GM18505 (cell line): Measurements from ENCODE around the gene DNAH2.

Source experiments
- ATAC-seq: cut with Tn5 transposase; IDR thresholded peaks from one replicate; pipeline ENCODE4 v1.9.1; 2021; ENCODE audit not compliant: unreplicated experiment
- POLR2A ChIP-seq: IDR thresholded peaks from 4 replicates; pipeline ENCODE4 v1.6.1; 2011; ENCODE audit warnings: borderline replicate concordance; ENCODE audit not compliant: insufficient read depth, insufficient read length; ENCODE audit errors: extremely low read depth

The DNAH2 gene

DNA sequence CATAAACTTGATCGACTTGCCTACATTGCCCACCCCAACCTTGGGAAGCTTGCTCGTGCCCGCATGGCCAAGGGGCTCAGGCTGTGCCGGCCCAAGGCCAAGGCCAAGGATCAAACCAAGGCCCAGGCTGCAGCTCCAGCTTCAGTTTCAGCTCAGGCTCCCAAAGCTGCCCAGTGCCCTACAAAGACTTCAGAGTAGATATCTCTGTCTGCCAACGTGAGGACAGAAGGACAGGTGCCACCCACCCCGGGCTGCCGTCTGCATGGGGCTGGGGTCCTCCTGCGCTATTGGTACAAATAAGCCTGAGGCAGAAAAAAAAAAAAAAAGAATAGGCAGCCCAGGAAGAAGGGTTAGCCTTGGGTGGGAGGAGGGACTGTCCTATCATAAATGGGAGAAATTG lies 37.1 kb downstream of the DNAH2 start:
- TF ChIP-seq POLR2A = no peak
- ATAC-seq = no peak

DNA sequence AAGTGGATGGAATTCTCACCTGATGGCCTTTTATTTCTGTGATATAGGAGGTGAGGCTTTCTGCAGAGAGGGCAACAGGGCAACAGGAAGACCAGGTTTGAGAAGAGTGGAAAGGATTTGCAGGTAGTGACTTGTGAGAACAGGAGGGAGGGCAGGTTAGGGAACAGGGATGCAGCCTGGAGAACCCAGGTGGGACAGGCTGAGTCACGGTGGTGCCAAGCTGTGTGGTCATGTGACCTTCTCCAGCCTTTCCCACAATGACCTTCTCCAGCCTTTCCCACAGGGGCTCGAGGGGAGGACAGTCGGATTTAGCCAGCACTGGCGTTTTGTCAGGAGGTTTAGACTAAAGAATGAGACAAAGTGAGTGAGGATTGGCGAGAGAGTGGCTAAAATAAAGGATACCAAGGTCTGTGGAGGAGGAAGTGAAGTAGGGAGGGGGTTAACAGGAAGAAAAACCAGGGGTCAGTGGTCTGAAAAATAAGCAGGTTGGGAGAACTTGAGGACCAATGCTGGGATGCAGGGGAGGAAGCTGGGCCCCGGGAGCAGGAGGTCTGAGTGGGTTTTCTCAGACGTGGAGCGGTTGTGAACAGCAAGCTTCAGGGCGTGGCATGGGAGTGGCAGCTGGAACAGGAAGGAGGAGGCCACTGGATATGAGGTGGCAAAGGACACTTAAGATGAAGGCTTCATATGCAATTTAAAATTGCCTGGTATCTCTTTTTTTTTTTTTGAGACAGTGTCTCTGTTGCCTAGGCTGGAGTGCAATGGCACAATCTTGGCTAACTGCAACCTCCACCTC lies 37.7 kb downstream of the DNAH2 start:
- ATAC-seq = no peak
- TF ChIP-seq POLR2A = no peak

DNA sequence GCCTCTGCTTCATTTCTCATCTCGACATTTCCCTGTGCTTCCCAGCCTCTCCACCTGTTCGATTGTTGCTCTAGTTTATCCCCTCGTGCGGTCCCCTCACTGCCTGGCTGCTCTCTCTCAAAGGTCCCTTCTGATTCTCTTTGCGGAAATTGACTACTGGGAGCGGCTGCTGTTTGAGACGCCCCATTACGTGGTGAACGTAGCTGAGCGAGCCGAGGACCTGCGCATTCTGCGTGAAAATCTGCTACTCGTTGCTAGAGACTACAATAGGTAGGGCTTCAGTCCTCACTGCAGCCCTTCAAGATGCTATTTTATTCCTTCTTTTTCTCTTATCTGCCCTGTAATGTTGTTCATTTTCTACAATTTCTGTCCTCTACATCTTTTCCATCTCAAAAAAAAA lies 39.4 kb downstream of the DNAH2 start:
- TF ChIP-seq POLR2A = no peak
- ATAC-seq = no peak

DNA sequence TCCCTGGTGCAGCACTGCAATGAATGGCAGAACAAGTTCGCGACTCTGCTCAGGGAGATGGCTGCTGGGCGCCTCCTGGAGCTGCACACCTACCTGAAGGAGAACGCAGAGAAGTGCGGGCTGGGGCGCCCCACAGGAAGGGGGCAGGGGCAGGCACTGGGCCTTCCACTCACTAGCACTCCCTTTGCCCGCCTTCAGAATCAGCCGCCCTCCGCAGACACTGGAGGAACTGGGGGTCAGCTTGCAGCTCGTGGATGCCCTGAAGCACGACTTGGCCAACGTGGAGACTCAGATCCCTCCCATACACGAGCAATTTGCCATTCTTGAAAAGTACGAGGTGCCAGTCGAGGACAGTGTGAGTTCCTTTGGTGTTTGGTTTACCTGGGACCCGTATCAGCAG lies 46.4 kb downstream of the DNAH2 start:
- no peak for ATAC-seq
- TF ChIP-seq POLR2A = no peak

DNA sequence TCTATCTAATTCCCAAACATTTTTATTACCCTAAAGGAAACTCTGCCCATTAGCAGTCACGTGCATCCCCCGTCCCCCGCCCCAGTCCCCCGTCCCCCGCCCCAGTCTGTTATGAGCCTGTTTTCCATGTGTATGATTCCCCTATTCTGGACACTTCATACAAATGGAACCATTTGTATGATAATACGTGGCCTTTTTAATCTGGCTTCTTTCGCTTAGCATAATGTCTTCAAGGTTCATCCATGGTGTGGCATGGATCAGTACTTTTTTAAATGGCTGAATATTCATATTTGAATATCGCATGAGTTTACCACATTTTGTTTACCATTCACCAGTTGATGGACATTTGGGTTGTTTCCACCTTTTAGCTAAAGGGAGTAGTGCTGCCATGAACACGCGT lies 49.5 kb downstream of the DNAH2 start:
- TF ChIP-seq POLR2A = no peak
- ATAC-seq = no peak

DNA sequence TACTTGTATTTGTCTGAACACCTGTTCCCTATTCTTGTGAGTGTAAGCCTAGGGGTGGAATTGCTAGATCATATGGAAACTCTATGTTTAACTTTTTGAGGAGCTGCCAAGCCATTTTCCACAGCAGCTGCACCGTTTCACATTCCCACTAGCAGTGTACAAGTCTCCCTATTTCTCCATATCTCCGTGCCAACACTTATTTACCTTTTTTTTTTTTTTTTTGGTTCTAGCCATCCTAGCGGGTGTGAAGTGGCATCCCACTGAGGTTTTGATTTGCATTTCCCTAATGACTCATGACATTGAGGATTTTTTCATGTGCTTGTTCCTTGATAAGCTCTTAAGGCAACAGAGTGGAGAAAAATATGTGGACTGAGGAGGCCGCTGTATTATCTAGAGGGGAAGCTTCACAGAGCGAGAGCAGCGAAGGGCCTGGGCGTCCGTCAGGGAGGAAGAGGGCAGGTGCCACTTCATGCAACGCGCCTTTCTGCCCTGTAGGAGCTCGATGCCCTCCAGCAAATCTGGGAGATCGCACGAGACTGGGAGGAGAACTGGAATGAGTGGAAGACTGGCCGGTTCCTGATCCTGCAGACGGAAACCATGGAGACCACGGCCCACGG lies 50.0 kb downstream of the DNAH2 start:
- no peak for TF ChIP-seq POLR2A

DNA sequence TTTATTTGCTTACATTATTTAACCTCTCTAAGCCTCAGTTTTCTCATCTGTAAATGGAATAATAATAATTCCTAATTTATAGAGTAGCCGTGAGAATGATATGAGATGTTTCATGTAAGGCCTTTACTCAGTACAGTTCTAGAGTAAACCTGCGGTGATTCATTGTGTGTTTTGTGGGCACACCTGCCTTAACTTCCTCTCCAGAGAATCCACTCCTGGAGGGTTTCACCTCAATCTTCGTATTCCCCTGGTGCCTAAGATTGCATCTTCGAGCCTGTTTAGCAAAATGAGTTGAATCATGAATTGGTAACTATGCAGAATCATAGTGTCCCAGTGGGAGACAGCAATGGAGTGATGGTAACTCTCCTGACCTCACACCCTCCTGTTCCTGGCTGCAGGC lies 52.3 kb downstream of the DNAH2 start:
- no peak for TF ChIP-seq POLR2A
- no peak for ATAC-seq

More for the DNA sequence above, 50.0 kb downstream of the DNAH2 start:
- ATAC-seq = no peak

DNA sequence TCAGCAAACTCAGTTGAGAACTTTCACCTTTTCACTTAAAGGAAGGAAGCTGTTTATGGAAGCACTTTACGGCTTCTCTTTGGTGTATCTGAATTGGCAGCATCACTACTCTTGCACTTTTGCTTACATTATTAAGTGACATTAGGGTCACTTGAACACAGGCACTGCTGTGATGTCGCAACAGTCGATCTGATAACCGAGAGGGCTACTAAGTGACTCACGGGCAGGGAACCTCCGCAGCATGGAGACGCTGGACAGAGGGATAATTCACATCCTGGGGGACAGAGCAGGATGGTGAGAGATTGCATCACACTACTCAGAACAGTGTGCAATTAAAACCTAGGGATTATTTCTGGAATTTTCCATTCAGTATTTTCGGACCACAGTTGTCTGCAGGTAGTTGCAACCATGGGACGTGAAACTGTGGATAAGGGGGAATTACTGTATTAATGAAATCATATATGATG lies 56.5 kb downstream of the DNAH2 start:
- no peak for ATAC-seq
- TF ChIP-seq POLR2A = no peak

DNA sequence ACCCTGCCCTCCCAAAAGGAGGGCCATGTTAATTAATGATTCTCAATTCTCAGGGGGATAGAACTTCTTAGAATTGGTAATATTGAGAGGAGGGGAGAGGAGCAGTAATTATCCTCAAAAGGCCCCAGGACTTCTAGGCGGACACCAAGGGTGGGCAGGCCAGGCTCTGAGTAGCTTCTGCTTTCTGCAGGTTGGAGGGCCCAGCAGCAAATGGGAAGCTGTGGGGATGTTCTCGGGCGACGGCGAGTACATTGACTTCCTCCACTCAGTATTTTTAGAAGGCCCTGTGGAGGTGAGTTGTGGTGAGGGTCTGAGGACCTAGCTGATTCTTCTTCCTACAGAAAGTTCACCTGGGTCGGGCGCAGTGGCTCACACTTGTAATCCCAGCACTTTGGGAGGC lies 57.5 kb downstream of the DNAH2 start:
- no peak for TF ChIP-seq POLR2A
- ATAC-seq = no peak

DNA sequence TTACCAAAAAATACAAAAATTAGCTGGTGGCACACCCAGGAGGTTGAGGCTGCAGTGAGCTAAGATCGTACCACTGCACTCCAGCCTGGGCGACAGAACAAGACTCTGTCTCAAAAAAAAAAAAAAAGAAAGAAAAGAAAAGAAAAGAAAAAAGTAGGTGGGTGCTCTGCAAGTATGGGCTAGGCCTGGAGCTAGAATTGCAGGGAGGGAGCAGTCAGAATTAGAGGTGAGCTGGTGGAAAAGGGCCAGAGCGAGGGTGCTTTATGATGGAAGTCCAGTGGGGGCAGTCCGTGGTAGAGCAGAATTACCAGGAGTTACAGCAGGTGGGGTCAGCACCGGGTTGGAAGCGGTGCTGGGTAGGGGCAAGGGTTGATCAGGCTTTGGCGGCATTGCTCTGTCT lies 59.5 kb downstream of the DNAH2 start:
- no peak for ATAC-seq
- TF ChIP-seq POLR2A = no peak

DNA sequence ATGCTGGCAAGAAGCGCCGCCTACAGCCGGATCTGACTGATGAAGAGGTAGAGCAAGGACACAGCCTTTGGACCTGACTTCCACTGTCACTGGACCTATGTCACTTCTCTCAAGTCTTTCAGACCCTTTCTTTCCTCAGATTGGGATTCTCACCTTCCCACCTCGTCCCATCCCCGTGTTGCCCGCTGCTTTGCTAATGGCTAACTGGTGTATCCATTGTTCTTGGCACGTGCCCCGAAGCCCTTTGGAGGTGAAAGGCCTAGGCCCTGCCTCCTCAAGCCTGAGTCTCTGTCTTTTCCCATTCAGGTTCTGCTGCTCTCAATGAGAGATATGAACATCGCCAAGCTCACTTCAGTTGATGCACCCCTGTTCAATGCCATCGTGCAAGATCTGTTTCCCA lies 63.2 kb downstream of the DNAH2 start:
- TF ChIP-seq POLR2A = no peak
- no peak for ATAC-seq

DNA sequence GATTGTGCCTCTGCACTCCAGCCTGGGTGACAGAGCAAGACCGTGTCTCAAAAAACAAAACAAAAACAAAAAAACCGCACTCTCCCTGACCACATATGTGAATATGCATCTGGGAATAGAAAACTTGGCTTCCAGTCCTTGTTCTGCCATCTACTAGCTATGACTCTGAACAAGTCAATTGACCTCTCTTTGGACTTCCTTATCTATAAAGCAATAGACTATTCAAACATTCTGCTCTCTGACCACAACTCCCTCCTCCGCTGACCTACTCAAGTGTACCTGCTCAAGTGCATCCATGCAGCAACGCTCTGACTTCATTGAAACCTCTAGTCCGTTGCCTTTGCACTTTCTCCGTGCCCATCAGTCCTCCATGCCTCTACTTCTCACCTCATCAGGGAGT lies 63.9 kb downstream of the DNAH2 start:
- ATAC-seq = no peak
- no peak for TF ChIP-seq POLR2A

DNA sequence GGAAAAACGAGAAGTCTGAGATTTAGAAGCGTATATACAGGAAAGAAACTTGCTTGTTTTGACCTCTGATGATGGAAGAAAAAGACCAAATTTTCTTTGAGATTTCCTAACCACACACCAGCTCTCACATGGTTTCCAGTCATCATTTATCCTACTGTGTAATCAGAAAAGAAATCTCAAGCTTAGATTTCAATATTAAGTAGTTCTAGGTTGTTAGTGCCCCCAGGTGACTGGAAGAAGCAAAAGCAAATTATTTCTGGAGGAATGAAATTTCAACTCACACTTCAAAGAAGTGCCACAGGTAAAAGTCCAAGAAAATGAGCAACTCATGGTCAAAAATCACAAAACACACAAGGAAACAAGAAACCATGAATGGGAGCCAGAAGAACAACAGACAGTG lies 64.7 kb downstream of the DNAH2 start:
- no peak for ATAC-seq
- no peak for TF ChIP-seq POLR2A

DNA sequence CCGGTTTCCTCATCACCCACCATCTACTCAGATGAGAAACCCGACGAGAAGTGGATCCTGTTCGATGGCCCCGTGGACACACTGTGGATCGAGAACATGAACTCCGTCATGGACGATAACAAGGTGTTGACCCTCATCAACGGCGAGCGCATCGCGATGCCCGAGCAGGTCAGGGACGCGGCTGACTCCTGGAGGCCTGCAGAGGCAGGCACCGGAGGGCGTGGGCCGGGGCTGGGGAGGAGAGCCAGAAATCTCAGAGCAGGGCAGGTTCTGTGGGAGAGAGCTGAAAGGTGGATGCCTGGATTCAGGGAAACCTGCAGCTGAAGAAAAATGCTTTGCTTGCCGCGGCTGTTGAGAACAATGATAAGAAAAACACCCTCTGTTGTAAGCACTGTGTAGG lies 69.3 kb downstream of the DNAH2 start:
- ATAC-seq = no peak
- TF ChIP-seq POLR2A = no peak
